AG09309 (cell line): Measurements from ENCODE around the gene ACSS2.

Experiments used
- DNase-seq: peaks from one replicate; pipeline ENCODE4 v3.0.0-alpha.2; 2010; ENCODE audit warnings: low read depth
- H3K4me3 ChIP-seq: 2 replicates; pipeline ENCODE4 v1.5.1; 2011; ENCODE audit warnings: mild to moderate bottlenecking, low read depth, low read length, moderate library complexity; ENCODE audit not compliant: control insufficient read depth
- TF ChIP-seq, protein P1 (sequence below): IDR thresholded peaks from 2 replicates; pipeline ENCODE4 v1.5.1; 2011; ENCODE audit warnings: mild to moderate bottlenecking, low read depth, low read length, inconsistent platforms; ENCODE audit not compliant: insufficient read depth, control insufficient read depth; ENCODE audit errors: missing control alignments

ACSS2 gene

DNA sequence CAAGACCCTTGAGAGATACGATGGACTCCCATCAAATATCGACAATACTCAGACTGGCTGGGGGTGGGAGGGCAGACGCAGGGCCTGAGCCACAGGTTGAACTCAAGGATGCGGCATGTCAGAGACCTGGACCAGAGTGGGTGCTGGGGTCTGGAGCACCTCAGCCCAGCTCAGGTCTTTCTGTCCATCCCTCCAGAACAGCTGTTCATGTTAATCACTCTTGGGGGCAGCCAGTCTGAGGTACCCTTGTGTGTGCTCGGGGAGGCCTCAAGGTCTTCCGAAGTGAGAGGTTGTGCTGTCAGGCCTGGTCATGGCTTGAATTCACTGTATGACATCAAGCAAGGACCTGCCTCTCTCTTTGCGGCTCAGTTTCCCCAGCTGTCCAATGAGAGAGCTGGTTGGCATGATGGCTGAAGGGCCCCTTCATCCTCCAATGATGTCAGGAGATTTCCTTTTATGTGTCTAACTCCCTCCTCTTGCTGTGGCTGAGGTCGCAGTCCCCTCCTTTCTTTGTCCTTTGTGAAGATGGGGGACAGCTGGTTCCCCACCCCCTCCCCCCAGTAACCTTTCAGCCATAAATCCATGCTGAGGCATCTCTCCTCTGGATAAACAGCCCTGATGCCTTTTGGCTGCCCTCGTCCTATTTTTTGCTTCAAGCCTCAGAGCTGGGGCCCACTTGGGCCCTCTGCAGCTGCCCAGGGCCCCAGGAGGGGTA is 94.6 kb downstream of the ACSS2 start:
- TF ChIP-seq, protein P1, sequence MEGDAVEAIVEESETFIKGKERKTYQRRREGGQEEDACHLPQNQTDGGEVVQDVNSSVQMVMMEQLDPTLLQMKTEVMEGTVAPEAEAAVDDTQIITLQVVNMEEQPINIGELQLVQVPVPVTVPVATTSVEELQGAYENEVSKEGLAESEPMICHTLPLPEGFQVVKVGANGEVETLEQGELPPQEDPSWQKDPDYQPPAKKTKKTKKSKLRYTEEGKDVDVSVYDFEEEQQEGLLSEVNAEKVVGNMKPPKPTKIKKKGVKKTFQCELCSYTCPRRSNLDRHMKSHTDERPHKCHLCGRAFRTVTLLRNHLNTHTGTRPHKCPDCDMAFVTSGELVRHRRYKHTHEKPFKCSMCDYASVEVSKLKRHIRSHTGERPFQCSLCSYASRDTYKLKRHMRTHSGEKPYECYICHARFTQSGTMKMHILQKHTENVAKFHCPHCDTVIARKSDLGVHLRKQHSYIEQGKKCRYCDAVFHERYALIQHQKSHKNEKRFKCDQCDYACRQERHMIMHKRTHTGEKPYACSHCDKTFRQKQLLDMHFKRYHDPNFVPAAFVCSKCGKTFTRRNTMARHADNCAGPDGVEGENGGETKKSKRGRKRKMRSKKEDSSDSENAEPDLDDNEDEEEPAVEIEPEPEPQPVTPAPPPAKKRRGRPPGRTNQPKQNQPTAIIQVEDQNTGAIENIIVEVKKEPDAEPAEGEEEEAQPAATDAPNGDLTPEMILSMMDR: no peak
- no peak for DNase-seq
- no peak overlapping the region for H3K4me3 ChIP-seq

DNA sequence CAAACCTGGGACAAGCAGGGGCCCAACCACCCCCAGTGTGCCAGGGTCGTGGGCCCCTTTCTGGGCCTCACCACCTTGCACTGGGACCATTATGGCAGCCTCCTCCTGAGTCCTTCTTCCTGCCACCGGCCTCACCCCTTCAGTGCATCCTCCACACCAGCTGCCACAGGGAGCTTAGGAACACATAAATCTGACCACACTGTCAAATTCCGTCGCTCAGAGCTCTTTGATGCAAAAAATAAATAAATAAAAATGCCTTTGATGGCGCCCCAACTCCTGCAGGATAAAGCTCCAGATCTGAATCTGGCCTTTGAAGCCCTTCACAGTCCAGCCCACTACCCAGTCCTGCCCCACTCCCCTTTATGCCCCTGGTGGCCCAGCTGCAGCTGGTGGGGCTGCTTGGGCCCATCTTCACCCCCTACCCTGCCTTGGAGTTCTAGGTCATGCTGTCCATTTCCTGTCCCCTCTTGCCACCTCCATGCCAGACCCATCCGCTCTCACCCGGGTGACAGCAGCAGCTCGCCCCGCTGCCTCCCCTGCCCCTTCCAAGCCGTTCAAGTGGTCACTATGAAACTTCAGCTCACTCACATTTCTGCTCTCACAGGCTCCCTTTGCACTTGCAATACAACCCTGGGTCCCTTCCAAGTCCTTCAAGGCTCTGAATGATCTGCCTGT is 95.3 kb downstream of the ACSS2 start:
- TF ChIP-seq, protein P1: no peak
- H3K4me3 ChIP-seq: no peak overlapping the region
- no peak for DNase-seq

DNA sequence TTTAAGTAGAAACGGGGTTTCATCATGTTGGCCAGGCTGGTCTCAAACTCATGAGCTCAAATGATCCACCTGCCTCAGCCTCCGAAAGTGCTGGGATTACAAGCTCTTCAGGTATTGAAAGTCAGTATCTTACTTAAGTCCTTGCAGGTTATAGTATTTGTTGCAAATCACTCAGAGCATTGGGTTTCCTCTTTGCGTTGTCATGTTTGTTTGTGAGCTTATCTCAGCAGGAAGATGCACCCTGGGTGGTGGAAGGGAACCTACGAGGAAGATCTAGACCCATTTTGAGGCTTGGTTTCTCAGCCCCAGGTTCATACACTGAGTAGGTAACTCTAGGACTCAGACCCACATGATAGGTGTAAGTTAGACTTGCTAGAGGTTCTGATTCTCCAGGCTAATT is 97.8 kb downstream of the ACSS2 start:
- TF ChIP-seq, protein P1: no peak
- H3K4me3 ChIP-seq: no peak overlapping the region
- DNase-seq: no peak

DNA sequence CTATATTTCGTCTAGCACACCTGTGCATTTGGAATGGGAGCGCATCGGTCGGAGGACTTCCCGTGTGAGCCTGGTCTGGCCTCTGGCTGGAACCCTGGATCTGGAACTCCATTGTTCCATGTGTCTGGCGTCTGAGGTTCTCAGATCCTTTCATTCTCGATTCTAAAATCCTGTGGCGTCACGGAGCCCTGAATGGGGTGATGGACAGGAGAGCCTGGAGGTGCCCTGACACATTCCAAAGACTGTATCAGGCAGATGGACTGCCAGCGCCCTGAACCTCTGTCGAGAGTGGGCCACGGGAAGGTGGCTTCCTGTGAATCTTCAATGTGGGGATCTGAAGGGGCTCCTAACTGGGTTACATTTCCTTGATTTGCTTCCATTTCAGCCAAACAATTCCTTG is 99.9 kb downstream of the ACSS2 start:
- no peak overlapping the region for H3K4me3 ChIP-seq
- DNase-seq: no peak
- TF ChIP-seq, protein P1: no peak
